ENCODE measurements around the gene UEVLD.
A peak's percentile ranks its signal among the peaks of the same experiment; 100 is the strongest.
"Not testable (repeated sequence)": the region's sequence is repeated elsewhere in the genome, so short reads cannot be mapped to it uniquely, and the experiment has no call there.

The UEVLD gene

GRCh38 chr11:18614667-18615066, 26.1 kb upstream of the UEVLD start:
- H3K9me3 ChIP-seq (ENCODE audit: control insufficient read depth in 1 of 2, low read length in 2 of 2), result no peaks in the 10 kb centered on the region
- H3K27ac ChIP-seq (ENCODE audit: low read length), result no peak overlapping the region
- H3K4me3 ChIP-seq (ENCODE audit: low read depth in 1 of 2, low read length in 2 of 2), result no peak overlapping the region
- peaks cover 9 to 14% of the 10 kb centered on the region in 2 donors for H3K4me1 ChIP-seq (ENCODE audit: control insufficient read depth in 1 of 2, insufficient read depth in 2 of 2, low read length in 2 of 2)
- no peaks in the 10 kb centered on the region for H3K27me3 ChIP-seq (ENCODE audit: low read depth, low read length)
- peaks cover 29 to 46% of the 10 kb centered on the region in 2 donors for H3K36me3 ChIP-seq (ENCODE audit: control insufficient read depth in 1 of 2, insufficient read depth in 2 of 2, low read length in 2 of 2)

- Histone ChIP-seq H3K4me1 (ENCODE audit: control insufficient read depth in 1 of 2, insufficient read depth in 2 of 2, low read length in 2 of 2) (no peaks in the 10 kb centered on the region), H3K4me3 (ENCODE audit: low read depth in 1 of 2, low read length in 2 of 2) (no peak overlapping the region), H3K36me3 (ENCODE audit: control insufficient read depth in 1 of 2, insufficient read depth in 2 of 2, low read length in 2 of 2) (peaks cover 46 to 60% of the 10 kb centered on the region in 2 donors), H3K27ac (ENCODE audit: low read length) (no peak overlapping the region), H3K9me3 (ENCODE audit: control insufficient read depth in 1 of 2, low read length in 2 of 2) (no peaks in the 10 kb centered on the region), H3K27me3 (ENCODE audit: low read depth, low read length) (no peaks in the 10 kb centered on the region)
Observed at GRCh38 chr11:18612394-18612793, 23.9 kb upstream of the UEVLD start.

GRCh38 chr11:18611196-18611595, 22.7 kb upstream of the UEVLD start:
- no peaks in the 10 kb centered on the region for H3K9me3 ChIP-seq (ENCODE audit: control insufficient read depth in 1 of 2, low read length in 2 of 2)
- no peaks in the 10 kb centered on the region for H3K27me3 ChIP-seq (ENCODE audit: low read depth, low read length)
- H3K4me1 ChIP-seq (ENCODE audit: control insufficient read depth in 1 of 2, insufficient read depth in 2 of 2, low read length in 2 of 2), result no peaks in the 10 kb centered on the region
- peaks cover 50 to 66% of the 10 kb centered on the region in 2 donors for H3K36me3 ChIP-seq (ENCODE audit: control insufficient read depth in 1 of 2, insufficient read depth in 2 of 2, low read length in 2 of 2)
- no peak overlapping the region for H3K27ac ChIP-seq (ENCODE audit: low read length)
- no peak overlapping the region for H3K4me3 ChIP-seq (ENCODE audit: low read depth in 1 of 2, low read length in 2 of 2)

GRCh38 chr11:18608376-18608775, 19.8 kb upstream of the UEVLD start:
- Histone ChIP-seq H3K4me3 (ENCODE audit: low read depth in 1 of 2, low read length in 2 of 2) (no peak overlapping the region), H3K4me1 (ENCODE audit: control insufficient read depth in 1 of 2, insufficient read depth in 2 of 2, low read length in 2 of 2) (no peaks in the 10 kb centered on the region), H3K27ac (ENCODE audit: low read length) (no peak overlapping the region), H3K36me3 (ENCODE audit: control insufficient read depth in 1 of 2, insufficient read depth in 2 of 2, low read length in 2 of 2) (peaks cover 34 to 40% of the 10 kb centered on the region in 2 donors), H3K27me3 (ENCODE audit: low read depth, low read length) (no peaks in the 10 kb centered on the region), H3K9me3 (ENCODE audit: control insufficient read depth in 1 of 2, low read length in 2 of 2) (no peaks in the 10 kb centered on the region)

GRCh38 chr11:18600915-18601569, 12.5 kb upstream of the UEVLD start:
- no peaks in the 10 kb centered on the region for H3K9me3 ChIP-seq (ENCODE audit: control insufficient read depth in 1 of 2, low read length in 2 of 2)
- H3K4me1 ChIP-seq (ENCODE audit: control insufficient read depth in 1 of 2, insufficient read depth in 2 of 2, low read length in 2 of 2), result no peaks in the 10 kb centered on the region
- no peak overlapping the region for H3K4me3 ChIP-seq (ENCODE audit: low read depth in 1 of 2, low read length in 2 of 2)
- peaks cover 3 to 7% of the 10 kb centered on the region in 2 donors for H3K36me3 ChIP-seq (ENCODE audit: control insufficient read depth in 1 of 2, insufficient read depth in 2 of 2, low read length in 2 of 2)
- H3K27ac ChIP-seq (ENCODE audit: low read length), result no peak overlapping the region
- H3K27me3 ChIP-seq (ENCODE audit: low read depth, low read length), result no peaks in the 10 kb centered on the region

GRCh38 chr11:18599739-18600230, 11.3 kb upstream of the UEVLD start, which contains the start of gene MISFA:
TSS of gene MISFA (plus strand) at chr11:18599789. CDS start at chr11:18599929, 140 bp downstream.
- Histone ChIP-seq H3K9me3 (ENCODE audit: control insufficient read depth in 1 of 2, low read length in 2 of 2) (no peaks in the 10 kb centered on the region), H3K27me3 (ENCODE audit: low read depth, low read length) (no peaks in the 10 kb centered on the region), H3K27ac (ENCODE audit: low read length) (no peak within 1 kb of the TSS), H3K36me3 (ENCODE audit: control insufficient read depth in 1 of 2, insufficient read depth in 2 of 2, low read length in 2 of 2) (peaks cover 7 to 16% of the 10 kb centered on the region in 2 donors), H3K4me1 (ENCODE audit: control insufficient read depth in 1 of 2, insufficient read depth in 2 of 2, low read length in 2 of 2) (no peaks in the 10 kb centered on the region), H3K4me3 (ENCODE audit: low read depth in 1 of 2, low read length in 2 of 2) (no peak within 1 kb of the TSS)

GRCh38 chr11:18594999-18595749, 6.6 kb upstream of the UEVLD start:
- Histone ChIP-seq H3K27ac (ENCODE audit: low read length) (no peak overlapping the region), H3K9me3 (ENCODE audit: control insufficient read depth in 1 of 2, low read length in 2 of 2) (no peaks in the 10 kb centered on the region), H3K4me1 (ENCODE audit: control insufficient read depth in 1 of 2, insufficient read depth in 2 of 2, low read length in 2 of 2) (peaks cover 2 to 7% of the 10 kb centered on the region in 2 donors), H3K4me3 (ENCODE audit: low read depth in 1 of 2, low read length in 2 of 2) (no peak overlapping the region), H3K36me3 (ENCODE audit: control insufficient read depth in 1 of 2, insufficient read depth in 2 of 2, low read length in 2 of 2) (peaks cover 7 to 16% of the 10 kb centered on the region in 2 donors), H3K27me3 (ENCODE audit: low read depth, low read length) (no peaks in the 10 kb centered on the region)

- peaks cover 9 to 17% of the 10 kb centered on the region in 2 donors for H3K4me1 ChIP-seq (ENCODE audit: control insufficient read depth in 1 of 2, insufficient read depth in 2 of 2, low read length in 2 of 2)
Observed at GRCh38 chr11:18594088-18594487, 5.6 kb upstream of the UEVLD start.

GRCh38 chr11:18590571-18590970, 2.0 kb upstream of the UEVLD start:
- H3K4me3 ChIP-seq (ENCODE audit: low read depth in 1 of 2, low read length in 2 of 2), result peak overlapping the region in 1 of 2 donors; percentile 100
- peaks cover 12 to 25% of the 10 kb centered on the region in 2 donors for H3K4me1 ChIP-seq (ENCODE audit: control insufficient read depth in 1 of 2, insufficient read depth in 2 of 2, low read length in 2 of 2)
- H3K9me3 ChIP-seq (ENCODE audit: control insufficient read depth in 1 of 2, low read length in 2 of 2), result no peaks in the 10 kb centered on the region
- no peaks in the 10 kb centered on the region for H3K27me3 ChIP-seq (ENCODE audit: low read depth, low read length)
- H3K36me3 ChIP-seq (ENCODE audit: control insufficient read depth in 1 of 2, insufficient read depth in 2 of 2, low read length in 2 of 2), result peaks cover 0 to 4% of the 10 kb centered on the region in 2 donors
- no peak overlapping the region for H3K27ac ChIP-seq (ENCODE audit: low read length)

More at GRCh38 chr11:18594088-18594487, 5.6 kb upstream of the UEVLD start:
- peaks cover 7 to 16% of the 10 kb centered on the region in 2 donors for H3K36me3 ChIP-seq (ENCODE audit: control insufficient read depth in 1 of 2, insufficient read depth in 2 of 2, low read length in 2 of 2)
- not testable (repeated sequence) for H3K27me3 ChIP-seq (ENCODE audit: low read depth, low read length); H3K4me3 ChIP-seq (ENCODE audit: low read depth in 1 of 2, low read length in 2 of 2); H3K9me3 ChIP-seq (ENCODE audit: control insufficient read depth in 1 of 2, low read length in 2 of 2); H3K27ac ChIP-seq (ENCODE audit: low read length)

- Histone ChIP-seq H3K9me3 (ENCODE audit: control insufficient read depth in 1 of 2, low read length in 2 of 2) (no peaks in the 10 kb centered on the region), H3K36me3 (ENCODE audit: control insufficient read depth in 1 of 2, insufficient read depth in 2 of 2, low read length in 2 of 2) (peaks cover 6 to 7% of the 10 kb centered on the region in 2 donors), H3K27me3 (ENCODE audit: low read depth, low read length) (no peaks in the 10 kb centered on the region), H3K4me3 (ENCODE audit: low read depth in 1 of 2, low read length in 2 of 2) (no peak overlapping the region), H3K4me1 (ENCODE audit: control insufficient read depth in 1 of 2, insufficient read depth in 2 of 2, low read length in 2 of 2) (no peaks in the 10 kb centered on the region), H3K27ac (ENCODE audit: low read length) (no peak overlapping the region)
Observed at GRCh38 chr11:18581825-18582224, 6.7 kb downstream of the UEVLD start.

- no peaks in the 10 kb centered on the region for H3K27me3 ChIP-seq (ENCODE audit: low read depth, low read length)
- no peak overlapping the region for H3K4me3 ChIP-seq (ENCODE audit: low read depth in 1 of 2, low read length in 2 of 2)
- no peak overlapping the region for H3K27ac ChIP-seq (ENCODE audit: low read length)
- no peaks in the 10 kb centered on the region for H3K4me1 ChIP-seq (ENCODE audit: control insufficient read depth in 1 of 2, insufficient read depth in 2 of 2, low read length in 2 of 2)
- no peaks in the 10 kb centered on the region for H3K9me3 ChIP-seq (ENCODE audit: control insufficient read depth in 1 of 2, low read length in 2 of 2)
- H3K36me3 ChIP-seq (ENCODE audit: control insufficient read depth in 1 of 2, insufficient read depth in 2 of 2, low read length in 2 of 2), result peaks cover 13 to 16% of the 10 kb centered on the region in 2 donors
Observed at GRCh38 chr11:18580113-18580766, 8.3 kb downstream of the UEVLD start.

Data from muscle layer of duodenum (tissue), 2 donors.